ENCODE results near the gene CAMTA2.

- no peak for TF ChIP-seq POLR2AphosphoS5 (IDR thresholded peaks at IDR 0.05; ENCODE audit: low read depth)
- no peak for TF ChIP-seq CTCF (IDR thresholded peaks at IDR 0.05; ENCODE audit: insufficient read depth, low read length)
- no peak for TF ChIP-seq REST (IDR thresholded peaks at IDR 0.05; ENCODE audit: insufficient replicate concordance, low read depth)
- TF ChIP-seq GABPA (IDR thresholded peaks at IDR 0.05; ENCODE audit: low read depth) = no peak
Observed at GRCh38 chr17:4936436-4936835, 51.0 kb downstream of the CAMTA2 start.

All from HL-60 (cell line).